ENCODE results near the gene INTS12. TPM values are rescaled to one million over a fixed set of nuclear protein-coding genes. Genes with fewer than 3 reads are reported as not detected.

Gene INTS12
- polyA plus RNA-seq, 6 donors from 2014 or later = 23.5 to 35.2 (median 30.6) TPM

DNA sequence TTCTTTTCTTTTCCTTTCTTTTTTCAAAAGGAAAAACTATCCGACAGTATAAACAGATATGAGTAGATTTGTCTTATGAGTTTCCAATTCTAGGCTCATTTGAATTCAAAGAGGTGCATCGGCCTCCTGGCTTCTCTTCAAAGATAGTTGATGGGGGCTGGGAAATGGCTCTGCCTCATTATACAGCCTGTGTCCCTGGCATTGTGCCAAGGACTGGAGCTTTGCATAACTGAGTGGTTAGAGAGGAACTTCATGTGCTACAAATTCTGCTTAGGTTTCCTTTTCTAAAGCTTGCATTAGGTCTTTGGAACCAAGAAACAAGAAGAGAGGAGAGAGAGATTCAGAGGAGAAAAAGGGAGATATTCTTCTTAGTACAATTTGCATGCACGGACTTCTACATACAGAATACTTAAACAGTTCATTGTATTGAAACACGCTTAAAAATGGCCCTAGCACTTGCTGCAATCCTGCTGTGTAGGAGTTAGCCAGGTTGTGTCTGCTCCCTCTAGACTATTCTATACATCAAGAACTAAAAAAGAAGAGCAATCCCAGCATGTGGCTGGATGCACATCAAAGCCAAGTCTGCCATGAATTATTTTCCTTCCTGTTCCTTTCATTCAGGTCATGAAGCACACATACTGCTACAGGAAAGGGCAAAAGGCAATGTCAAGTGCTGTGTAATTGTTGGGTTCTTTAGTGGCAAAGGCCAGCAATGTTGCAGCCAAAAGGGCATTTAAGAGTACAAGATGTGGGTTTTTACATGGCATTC lies 70.9 kb downstream of the INTS12 start:
- Mint-ChIP-seq H3K9me3 (peaks cover 0 to 5% (median 0%) of the 10 kb centered on the region in 7 donors), H3K27me3 (peaks cover 0 to 7% (median 0%) of the 10 kb centered on the region in 3 donors), H3K4me3 (no peak overlapping the region), H3K36me3 (no peaks in the 10 kb centered on the region), H3K27ac (peak overlapping the region in 1 of 6 donors; percentile 40), H3K4me1 (peaks cover 5 to 7% (median 6%) of the 10 kb centered on the region in 3 donors)
- DNase-seq (peak; percentile 6), ATAC-seq (ENCODE audit: low read depth in 2 of 2) (peak; percentile 59 to 77)

DNA sequence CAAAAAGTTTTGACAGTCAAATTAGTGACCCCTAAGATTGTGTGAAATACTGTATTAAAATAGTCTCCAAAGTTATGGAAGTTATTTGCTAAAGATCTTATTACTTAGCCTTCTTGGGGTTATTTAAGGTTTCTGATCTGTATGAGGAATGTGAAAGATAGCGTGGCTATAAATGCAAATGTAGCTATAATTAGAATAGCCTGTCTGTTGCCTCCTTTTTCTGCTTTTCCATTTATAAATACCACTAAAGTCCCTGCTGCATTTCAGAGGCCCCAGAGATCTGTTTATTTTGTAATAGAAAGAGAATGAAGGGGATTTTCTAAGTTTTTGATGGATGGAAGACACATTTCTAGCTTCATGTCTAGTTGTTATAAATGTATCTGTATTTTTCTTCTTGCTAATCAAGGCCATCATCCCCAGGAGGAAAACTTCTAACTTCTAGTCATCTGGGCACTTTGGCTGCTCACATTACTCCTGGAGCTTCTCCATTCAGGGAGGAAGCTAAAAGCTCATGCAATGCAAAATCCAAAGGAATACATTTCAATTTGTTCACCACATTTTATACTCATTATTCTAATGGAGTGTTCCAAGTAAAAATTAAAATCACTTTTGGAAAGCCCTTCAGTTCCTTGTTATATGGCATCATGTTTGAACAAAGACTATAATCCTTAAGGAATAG lies 73.9 kb downstream of the INTS12 start:
- ATAC-seq (ENCODE audit: low read depth in 2 of 2) (no peak), DNase-seq (no peak)
- Mint-ChIP-seq H3K4me3 (no peak overlapping the region), H3K27ac (no peak overlapping the region), H3K9me3 (no peaks in the 10 kb centered on the region), H3K36me3 (no peaks in the 10 kb centered on the region), H3K27me3 (no peaks in the 10 kb centered on the region), H3K4me1 (peaks cover 5 to 7% (median 6%) of the 10 kb centered on the region in 3 donors)

DNA sequence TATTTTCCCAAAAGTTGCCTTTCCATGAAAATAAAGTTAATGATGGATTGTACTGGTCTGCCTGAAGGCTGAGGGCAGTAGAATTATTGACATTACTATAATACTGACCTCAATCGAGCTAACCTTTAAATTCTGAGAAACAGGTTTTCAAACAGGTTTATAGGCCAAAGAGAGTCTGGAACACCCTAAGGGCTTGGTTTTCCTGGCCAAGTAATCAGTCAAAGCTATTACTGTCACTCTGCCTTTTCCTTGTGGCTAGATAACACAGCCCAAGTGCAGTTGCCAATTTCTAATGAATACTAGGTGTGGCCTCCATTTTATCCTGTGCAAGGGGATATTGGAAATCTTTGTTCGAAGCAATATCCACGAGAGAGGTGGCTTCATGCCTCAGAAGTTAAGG lies 75.2 kb downstream of the INTS12 start:
- no peak overlapping the region for H3K4me3 Mint-ChIP-seq

More for the DNA sequence above, 75.2 kb downstream of the INTS12 start:
- Mint-ChIP-seq H3K4me1 (peaks cover 5 to 7% (median 6%) of the 10 kb centered on the region in 3 donors), H3K9me3 (no peaks in the 10 kb centered on the region), H3K27ac (no peak overlapping the region), H3K36me3 (no peaks in the 10 kb centered on the region), H3K27me3 (peaks cover 0 to 3% (median 0%) of the 10 kb centered on the region in 3 donors)
- ATAC-seq (ENCODE audit: low read depth in 2 of 2) (no peak), DNase-seq (no peak)

Other genes with a start within 250 kb of the INTS12 start
- gene PPA2, start 234.6 kb downstream of the INTS12 start, polyA plus RNA-seq (ENCODE audit: low read depth in 6 of 6) = 100 to 1,000 TPM in 3 of 6 donors, 10 to 100 TPM in 3; 71.7 to 132 (median 109) TPM
- gene ARHGEF38, start 156.1 kb downstream of the INTS12 start, polyA plus RNA-seq (ENCODE audit: low read depth in 6 of 6) = not detected
- 1 to 10 TPM in 5 of 6 donors, not detected in 1; 4.4 to 6.1 (median 4.9) TPM for gene GSTCD, start 95 bp upstream of the INTS12 start, polyA plus RNA-seq (ENCODE audit: low read depth in 6 of 6)
- gene NPNT, start 186.8 kb upstream of the INTS12 start, polyA plus RNA-seq (ENCODE audit: low read depth in 6 of 6) = not detected